Right atrium auricular region (tissue), 2 donors: ENCODE data around the gene ATG2B. TPM values are rescaled to one million over a fixed set of nuclear protein-coding genes. Genes with fewer than 3 reads are reported as not detected.

Experiments used
- DNase-seq: peaks from one replicate; pipeline ENCODE4 v3.0.0-alpha.2; 2019; ENCODE audit warnings: low spot score
- H3K27ac ChIP-seq, 2 donors: fragments of 200-600 bp; sonication (generic); 1 replicate in 1 of 2; 2 replicates in 1 of 2; pipeline ENCODE4 v1.5.1; 2016 to 2019
- H3K27me3 ChIP-seq, 2 donors: fragments of 200-600 bp; sonication (generic); one replicate each; pipeline versions ENCODE4 v1.5.1 to v1.6.0; 2017 to 2019
- H3K36me3 ChIP-seq: fragments of 200-600 bp; sonication (generic); one replicate; pipeline ENCODE4 v1.5.1; 2016
- H3K4me1 ChIP-seq, 2 donors: fragments of 200-600 bp; sonication (generic); one replicate each; pipeline versions ENCODE4 v1.5.1 to v1.6.0; 2017 to 2019
- H3K4me3 ChIP-seq, 2 donors: fragments of 200-600 bp; sonication (generic); 1 replicate in 1 of 2; 2 replicates in 1 of 2; pipeline ENCODE4 v1.5.1; 2017 to 2019; ENCODE audit warnings: mild to moderate bottlenecking in 1 of 2, moderate library complexity in 1 of 2
- H3K9me3 ChIP-seq, 2 donors: fragments of 200-600 bp; sonication (generic); one replicate each; pipeline ENCODE4 v1.5.1; 2019
- CTCF ChIP-seq, 2 donors: fragments of 200-600 bp; sonication (generic); IDR thresholded peaks; one replicate each; pipeline ENCODE4 v1.5.1; 2019; ENCODE audit warnings: antibody characterized with exemption in 2 of 2
- total RNA-seq, 2 donors: library from RNA; depleted of rRNA; stranded (reverse); fragments of >200 nt; gene quantifications; one replicate each; pipeline ENCODE4 v1.1.0, GENCODE V29; 2016

ATG2B gene
- total RNA-seq, 2 donors from 2014 or later = 15.1 to 16.2 TPM

GRCh38 chr14:96238676-96239265 is 124.4 kb downstream of the ATG2B start:
- Histone ChIP-seq H3K4me3 (no peak overlapping the region), H3K36me3 (no peaks in the 10 kb centered on the region), H3K4me1 (no peaks in the 10 kb centered on the region), H3K27ac (no peak overlapping the region), H3K27me3 (no peaks in the 10 kb centered on the region), H3K9me3 (no peaks in the 10 kb centered on the region)
- no peak for TF ChIP-seq CTCF (IDR thresholded peaks at IDR 0.05)
- no peak for DNase-seq

GRCh38 chr14:96237641-96238040 is 125.5 kb downstream of the ATG2B start:
- Histone ChIP-seq H3K4me3 (no peak overlapping the region), H3K36me3 (no peaks in the 10 kb centered on the region), H3K4me1 (no peaks in the 10 kb centered on the region), H3K27me3 (no peaks in the 10 kb centered on the region), H3K9me3 (no peaks in the 10 kb centered on the region), H3K27ac (no peak overlapping the region)
- no peak for DNase-seq
- no peak for TF ChIP-seq CTCF (IDR thresholded peaks at IDR 0.05)

DNA sequence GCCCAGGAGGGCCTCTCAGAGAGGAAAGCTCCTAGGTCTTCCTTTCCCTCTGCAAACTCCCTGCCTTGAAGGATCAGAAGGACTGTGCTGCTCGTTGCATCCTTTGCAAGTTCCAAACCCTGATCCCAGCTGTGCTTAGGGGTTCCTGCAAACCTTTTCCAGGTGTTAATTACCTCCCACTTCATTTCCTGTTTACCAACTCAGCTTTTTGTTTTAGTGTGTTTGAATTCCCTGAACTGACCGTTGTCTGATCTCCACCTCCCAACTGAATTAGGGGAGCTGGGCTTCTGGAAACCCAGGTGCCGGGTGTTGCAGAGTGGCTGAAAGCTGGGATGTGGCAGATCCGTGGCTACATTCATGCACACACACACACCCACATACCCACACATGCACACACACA is 127.7 kb downstream of the ATG2B start:
- no peak overlapping the region for H3K27ac ChIP-seq
- H3K27me3 ChIP-seq = no peaks in the 10 kb centered on the region
- no peak for DNase-seq
- no peaks in the 10 kb centered on the region for H3K36me3 ChIP-seq
- TF ChIP-seq CTCF (IDR thresholded peaks at IDR 0.05) = no peak
- H3K4me1 ChIP-seq = no peaks in the 10 kb centered on the region
- no peaks in the 10 kb centered on the region for H3K9me3 ChIP-seq
- H3K4me3 ChIP-seq = no peak overlapping the region

DNA sequence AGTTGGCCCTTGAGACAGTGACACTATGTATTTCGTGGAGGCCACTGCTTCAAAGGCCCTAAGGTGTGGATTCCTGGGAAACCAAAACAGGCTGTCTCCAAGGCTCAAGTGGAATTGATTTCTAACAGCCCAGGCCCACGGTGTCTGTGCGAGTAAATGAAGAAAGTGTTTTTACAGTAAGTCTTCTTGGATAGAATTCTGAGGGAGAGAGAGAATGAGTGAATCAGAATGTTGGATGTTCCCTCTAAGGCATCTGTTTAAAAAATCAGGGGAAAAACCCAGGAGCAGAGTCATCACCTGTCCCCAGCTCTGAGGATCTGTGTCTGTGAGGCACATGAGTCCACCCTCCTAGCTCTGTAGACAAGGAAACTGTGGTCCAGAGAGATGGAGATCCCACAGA is 129.5 kb downstream of the ATG2B start:
- no peak for TF ChIP-seq CTCF (IDR thresholded peaks at IDR 0.05)
- Histone ChIP-seq H3K27me3 (no peaks in the 10 kb centered on the region), H3K9me3 (peaks cover 0 to 2% of the 10 kb centered on the region in 2 donors), H3K4me3 (no peak overlapping the region), H3K27ac (no peak overlapping the region), H3K4me1 (no peaks in the 10 kb centered on the region), H3K36me3 (no peaks in the 10 kb centered on the region)
- DNase-seq = no peak

DNA sequence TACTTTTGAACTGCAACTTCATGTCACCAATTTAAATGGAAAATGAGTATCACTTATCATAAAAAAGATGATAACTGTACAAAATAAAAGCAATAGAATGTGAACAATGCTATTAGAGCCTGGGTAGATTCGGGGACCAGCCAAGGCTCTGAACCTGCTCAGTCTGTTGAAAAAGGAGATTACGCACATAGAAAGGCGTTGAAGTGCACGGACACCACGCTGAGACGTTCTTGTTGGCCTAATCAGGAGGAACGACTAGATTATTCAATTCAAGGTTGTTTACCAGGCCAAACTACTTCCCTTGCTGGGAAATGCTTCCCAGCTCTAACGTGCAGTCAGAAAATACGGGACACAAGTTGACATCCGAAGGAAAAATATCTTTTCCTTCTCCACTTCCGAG is 130.6 kb downstream of the ATG2B start:
- H3K4me1 ChIP-seq = no peaks in the 10 kb centered on the region
- no peak overlapping the region for H3K27ac ChIP-seq
- H3K4me3 ChIP-seq = no peak overlapping the region
- no peak for DNase-seq
- H3K27me3 ChIP-seq = no peaks in the 10 kb centered on the region
- peaks cover 0 to 11% of the 10 kb centered on the region in 2 donors for H3K9me3 ChIP-seq
- no peak for TF ChIP-seq CTCF (IDR thresholded peaks at IDR 0.05)
- H3K36me3 ChIP-seq = no peaks in the 10 kb centered on the region

- Histone ChIP-seq H3K4me3 (no peak overlapping the region), H3K27me3 (no peaks in the 10 kb centered on the region), H3K36me3 (no peaks in the 10 kb centered on the region), H3K4me1 (no peaks in the 10 kb centered on the region), H3K9me3 (peaks cover 0 to 11% of the 10 kb centered on the region in 2 donors), H3K27ac (no peak overlapping the region)
- TF ChIP-seq CTCF (IDR thresholded peaks at IDR 0.05) = no peak
- DNase-seq = no peak
Observed at GRCh38 chr14:96231526-96232130, 131.5 kb downstream of the ATG2B start.
